ENCODE measurements around the gene JMJD7.
"Not testable (repeated sequence)": the region's sequence is repeated elsewhere in the genome, so short reads cannot be mapped to it uniquely, and the experiment has no call there.

The JMJD7 gene

GRCh38 chr15:41823502-41823901 is 4.4 kb upstream of the JMJD7 start:
- no peak for DNase-seq

GRCh38 chr15:41824062-41824745 is 3.7 kb upstream of the JMJD7 start:
- DNase-seq: no peak

GRCh38 chr15:41825145-41825544 is 2.7 kb upstream of the JMJD7 start:
- no peak for DNase-seq

GRCh38 chr15:41825572-41826535 is 2.0 kb upstream of the JMJD7 start:
- DNase-seq: no peak

- no peak for DNase-seq
These were observed 507 bp upstream of the JMJD7 start for GRCh38 chr15:41827290-41827879.

GRCh38 chr15:41828807-41829141 is 882 bp downstream of the JMJD7 start:
- no peak for DNase-seq

- DNase-seq: no peak
These were observed 2.2 kb downstream of the JMJD7 start for GRCh38 chr15:41829959-41830646.

GRCh38 chr15:41831291-41831690 is 3.4 kb downstream of the JMJD7 start:
- DNase-seq: not testable (repeated sequence)

- no peak for DNase-seq
These were observed 4.3 kb downstream of the JMJD7 start for GRCh38 chr15:41832208-41832607.

- no peak for DNase-seq
These were observed 5.0 kb downstream of the JMJD7 start for GRCh38 chr15:41832875-41833274.

- no peak for DNase-seq
These were observed 6.2 kb downstream of the JMJD7 start for GRCh38 chr15:41834096-41834495.

- DNase-seq: no peak
These were observed 8.2 kb downstream of the JMJD7 start for GRCh38 chr15:41836073-41836472.

GRCh38 chr15:41836713-41837454 is 9.0 kb downstream of the JMJD7 start:
- DNase-seq: no peak

GRCh38 chr15:41838400-41838897 is 10.6 kb downstream of the JMJD7 start, which contains the start of gene PLA2G4B:
PLA2G4B (plus strand) TSS chr15:41838847; CDS start chr15:41838914, 67 bp downstream.
- no peak for DNase-seq

GRCh38 chr15:41839781-41840491 is 12.0 kb downstream of the JMJD7 start:
- DNase-seq: no peak

GRCh38 chr15:41840673-41841072 is 12.8 kb downstream of the JMJD7 start:
- no peak for DNase-seq

- no peak for DNase-seq
These were observed 13.2 kb downstream of the JMJD7 start for GRCh38 chr15:41841131-41841530.

- no peak for DNase-seq
These were observed 14.3 kb downstream of the JMJD7 start for GRCh38 chr15:41842229-41842628.

- no peak for DNase-seq
These were observed 15.7 kb downstream of the JMJD7 start for GRCh38 chr15:41843571-41843970.

GRCh38 chr15:41844814-41845213 is 16.9 kb downstream of the JMJD7 start:
- no peak for DNase-seq

GRCh38 chr15:41847206-41847605 is 19.3 kb downstream of the JMJD7 start:
- no peak for DNase-seq
